DND-41 (cell line): ENCODE data around the gene GSG1L.

Experiments
- ATAC-seq: fragments of 200-7000 bp; cut with Tn5 transposase; 3 replicates; pipeline ENCODE4 v1.9.1; 2021; ENCODE audit warnings: low read depth; ENCODE audit not compliant: insufficient read depth
- DNase-seq: peaks from one replicate; pipeline ENCODE4 v3.0.0-alpha.2; 2020
- H2AFZ ChIP-seq: 2 replicates; pipeline ENCODE4 v1.6.0; 2012; ENCODE audit warnings: low read depth, low read length
- H3K27ac ChIP-seq: 2 replicates; pipeline ENCODE4 v1.5.1; 2012; ENCODE audit warnings: low read length, inconsistent platforms
- H3K27me3 ChIP-seq: fragments of 200-600 bp; sonication (generic); 2 replicates; pipeline ENCODE4 v1.6.0; 2012; ENCODE audit warnings: low read length, mild to moderate bottlenecking, inconsistent platforms; ENCODE audit not compliant: insufficient read depth, poor library complexity
- H3K36me3 ChIP-seq: 2 replicates; pipeline ENCODE4 v1.5.1; 2012; ENCODE audit warnings: low read length, inconsistent platforms; ENCODE audit not compliant: insufficient read depth
- H3K4me1 ChIP-seq: 2 replicates; pipeline ENCODE4 v1.5.1; 2012; ENCODE audit warnings: mild to moderate bottlenecking, low read length; ENCODE audit not compliant: insufficient read depth
- H3K4me2 ChIP-seq: 2 replicates; pipeline ENCODE4 v1.6.0; 2012; ENCODE audit warnings: mild to moderate bottlenecking, moderate library complexity, low read length, inconsistent platforms; ENCODE audit not compliant: insufficient read depth
- H3K4me3 ChIP-seq, 2 experiments: fragments of 200-600 bp in 1 of 2; shearing (Covaris generic) in 1 of 2; 2 replicates each; pipeline ENCODE4 v1.5.1; 2012 to 2016; ENCODE audit warnings: inconsistent platforms in 2 of 2, low read length in 2 of 2, mild to moderate bottlenecking in 2 of 2, low read depth in 1 of 2, moderate library complexity in 1 of 2
- H3K79me2 ChIP-seq: 2 replicates; pipeline ENCODE4 v1.6.0; 2012; ENCODE audit warnings: low read length, inconsistent platforms; ENCODE audit not compliant: insufficient read depth
- H3K9ac ChIP-seq: 2 replicates; pipeline ENCODE4 v1.6.0; 2012; ENCODE audit warnings: low read depth, mild to moderate bottlenecking, inconsistent platforms, low read length, moderate library complexity
- H3K9me3 ChIP-seq: 2 replicates; pipeline ENCODE4 v1.5.1; 2012; ENCODE audit warnings: low read length, moderate library complexity, mild to moderate bottlenecking, inconsistent platforms; ENCODE audit not compliant: insufficient read depth, severe bottlenecking
- H4K20me1 ChIP-seq: 2 replicates; pipeline ENCODE4 v1.6.0; 2012; ENCODE audit warnings: low read length; ENCODE audit not compliant: insufficient read depth
- CTCF ChIP-seq: IDR thresholded peaks from 2 replicates; pipeline ENCODE4 v1.5.1; 2012; ENCODE audit warnings: borderline replicate concordance, low read length, moderate library complexity, mild to moderate bottlenecking; ENCODE audit not compliant: poor library complexity, severe bottlenecking; ENCODE audit errors: extremely low read depth
- EZH2 ChIP-seq: IDR thresholded peaks from 3 replicates; pipeline ENCODE4 v1.6.1; 2012; ENCODE audit warnings: borderline replicate concordance, low read depth, mild to moderate bottlenecking, moderate library complexity, low read length, inconsistent platforms; ENCODE audit not compliant: severe bottlenecking

GSG1L gene

GRCh38 chr16:28110479-28110878 is 47.0 kb upstream of the GSG1L start:
- TF ChIP-seq EZH2 (no peak), CTCF (no peak)
- ATAC-seq, result no peak
- no peaks in the 10 kb centered on the region for H3K4me1 ChIP-seq
- H4K20me1 ChIP-seq, result peaks cover 18% of the 10 kb centered on the region; the same call in 1 of the 2 replicates
- H3K4me2 ChIP-seq, result no peak overlapping the region
- H3K79me2 ChIP-seq, result no peaks in the 10 kb centered on the region
- no peak overlapping the region for H3K9ac ChIP-seq
- no peak for DNase-seq
- H3K27ac ChIP-seq, result no peak overlapping the region
- peaks cover 93% of the 10 kb centered on the region for H3K36me3 ChIP-seq
- H2AFZ ChIP-seq, result no peak overlapping the region
- H3K4me3 ChIP-seq, result no peak overlapping the region
- no peaks in the 10 kb centered on the region for H3K27me3 ChIP-seq
- H3K9me3 ChIP-seq, result no peaks in the 10 kb centered on the region

- ATAC-seq (no peak), DNase-seq (no peak)
- Histone ChIP-seq H3K4me2 (no peak overlapping the region), H2AFZ (no peak overlapping the region), H3K79me2 (no peaks in the 10 kb centered on the region), H3K4me3 (no peak overlapping the region), H3K9ac (no peak overlapping the region), H3K36me3 (peaks cover 93% of the 10 kb centered on the region), H3K9me3 (no peaks in the 10 kb centered on the region), H3K4me1 (no peaks in the 10 kb centered on the region), H3K27ac (no peak overlapping the region), H4K20me1 (peaks cover 18% of the 10 kb centered on the region; the same call in 1 of the 2 replicates), H3K27me3 (no peaks in the 10 kb centered on the region)
- TF ChIP-seq EZH2 (no peak), CTCF (no peak)
These were observed 46.6 kb upstream of the GSG1L start for GRCh38 chr16:28110074-28110473.

GRCh38 chr16:28108590-28109247 is 45.2 kb upstream of the GSG1L start:
- Histone ChIP-seq H3K4me2 (no peak overlapping the region), H2AFZ (no peak overlapping the region), H3K79me2 (no peaks in the 10 kb centered on the region), H3K9ac (no peak overlapping the region), H4K20me1 (peaks cover 18% of the 10 kb centered on the region; the same call in 1 of the 2 replicates), H3K4me1 (no peaks in the 10 kb centered on the region), H3K9me3 (no peaks in the 10 kb centered on the region), H3K4me3 (no peak overlapping the region), H3K27me3 (no peaks in the 10 kb centered on the region), H3K36me3 (peaks cover 94% of the 10 kb centered on the region), H3K27ac (no peak overlapping the region)
- DNase-seq (no peak), ATAC-seq (no peak)
- TF ChIP-seq EZH2 (no peak), CTCF (no peak)
